ENCODE data around the gene DENND10.

Gene DENND10

DNA sequence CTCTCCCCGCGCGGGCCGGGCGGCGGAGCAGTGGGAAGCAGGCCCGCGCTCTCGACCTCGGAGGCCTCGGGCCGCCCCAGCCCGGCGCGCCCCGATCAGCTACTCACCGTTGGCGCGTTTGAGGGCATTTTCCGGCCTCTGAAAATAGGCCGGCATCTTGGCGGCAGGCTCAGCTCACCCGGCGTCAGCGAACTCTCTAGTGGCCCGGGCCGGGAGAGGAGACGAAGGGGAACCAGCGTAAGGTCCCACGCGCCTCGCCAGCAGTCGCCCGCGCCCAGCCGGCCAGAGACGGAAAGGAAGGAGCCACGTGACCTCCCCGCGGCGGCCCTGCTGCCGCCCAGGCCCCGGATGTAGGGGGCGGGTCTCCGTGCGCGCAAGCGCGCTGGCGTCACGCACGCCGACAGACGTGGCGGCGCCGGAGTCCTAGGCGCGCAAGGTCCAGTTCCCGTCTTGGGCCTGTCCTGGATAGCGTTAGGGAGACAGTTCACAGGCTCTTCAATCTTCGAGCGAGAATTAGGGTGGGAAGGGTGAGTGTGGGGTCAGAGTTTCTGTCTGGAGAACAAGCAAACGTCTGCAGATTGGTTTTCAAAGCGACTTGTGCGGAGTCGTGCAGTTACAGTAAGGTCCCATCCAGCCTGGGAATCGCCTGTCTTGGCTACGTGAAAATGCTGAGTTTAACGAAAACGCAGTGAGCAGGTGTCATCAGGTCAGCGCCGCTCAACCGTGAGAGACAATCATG is 23.2 kb upstream of the DENND10 start, which contains the start of gene EIF3A:
EIF3A (minus strand) TSS at position 297 of the 739 bp plus-strand sequence; CDS start at position 156, 141 bp downstream.
- H3K27me3 ChIP-seq = no peaks in the 10 kb centered on the region
- H3K4me3 ChIP-seq (ENCODE audit: low read depth, low read length) = peak within 1 kb of the TSS; percentile 96
- no peaks in the 10 kb centered on the region for H3K9me3 ChIP-seq
- peak; percentile 93 for DNase-seq
- H3K4me1 ChIP-seq = peaks cover 5% of the 10 kb centered on the region; the same call in 1 of the 2 replicates
- TF ChIP-seq, protein P1, sequence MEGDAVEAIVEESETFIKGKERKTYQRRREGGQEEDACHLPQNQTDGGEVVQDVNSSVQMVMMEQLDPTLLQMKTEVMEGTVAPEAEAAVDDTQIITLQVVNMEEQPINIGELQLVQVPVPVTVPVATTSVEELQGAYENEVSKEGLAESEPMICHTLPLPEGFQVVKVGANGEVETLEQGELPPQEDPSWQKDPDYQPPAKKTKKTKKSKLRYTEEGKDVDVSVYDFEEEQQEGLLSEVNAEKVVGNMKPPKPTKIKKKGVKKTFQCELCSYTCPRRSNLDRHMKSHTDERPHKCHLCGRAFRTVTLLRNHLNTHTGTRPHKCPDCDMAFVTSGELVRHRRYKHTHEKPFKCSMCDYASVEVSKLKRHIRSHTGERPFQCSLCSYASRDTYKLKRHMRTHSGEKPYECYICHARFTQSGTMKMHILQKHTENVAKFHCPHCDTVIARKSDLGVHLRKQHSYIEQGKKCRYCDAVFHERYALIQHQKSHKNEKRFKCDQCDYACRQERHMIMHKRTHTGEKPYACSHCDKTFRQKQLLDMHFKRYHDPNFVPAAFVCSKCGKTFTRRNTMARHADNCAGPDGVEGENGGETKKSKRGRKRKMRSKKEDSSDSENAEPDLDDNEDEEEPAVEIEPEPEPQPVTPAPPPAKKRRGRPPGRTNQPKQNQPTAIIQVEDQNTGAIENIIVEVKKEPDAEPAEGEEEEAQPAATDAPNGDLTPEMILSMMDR (IDR thresholded peaks at IDR 0.05; ENCODE audit: low read depth, low read length) = no peak
- H3K36me3 ChIP-seq = peaks cover 32% of the 10 kb centered on the region

DNA sequence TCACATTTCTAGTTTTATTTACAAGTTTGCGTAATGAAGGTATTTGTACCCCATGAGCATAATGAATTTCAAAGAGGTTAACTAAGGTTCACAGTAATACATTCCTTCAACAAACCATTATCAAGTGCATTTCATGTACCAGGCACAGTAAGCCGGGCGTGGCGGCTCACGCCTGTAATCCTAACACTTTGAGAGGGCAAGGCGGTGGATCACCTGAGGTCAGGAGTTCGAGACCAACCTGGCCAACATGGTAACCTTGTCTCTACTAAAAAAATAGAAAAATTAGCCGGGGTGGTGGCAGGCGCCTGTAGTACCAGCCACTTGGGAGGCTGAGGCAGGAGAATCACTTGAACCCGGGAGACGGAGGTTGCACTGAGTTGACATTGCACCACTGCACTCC is 19.0 kb upstream of the DENND10 start:
- no peaks in the 10 kb centered on the region for H3K27me3 ChIP-seq
- DNase-seq = no peak
- H3K4me3 ChIP-seq (ENCODE audit: low read depth, low read length) = no peak overlapping the region
- no peaks in the 10 kb centered on the region for H3K9me3 ChIP-seq
- H3K4me1 ChIP-seq = no peaks in the 10 kb centered on the region
- TF ChIP-seq, protein P1 (IDR thresholded peaks at IDR 0.05; ENCODE audit: low read depth, low read length) = no peak
- peaks cover 5% of the 10 kb centered on the region for H3K36me3 ChIP-seq

DNA sequence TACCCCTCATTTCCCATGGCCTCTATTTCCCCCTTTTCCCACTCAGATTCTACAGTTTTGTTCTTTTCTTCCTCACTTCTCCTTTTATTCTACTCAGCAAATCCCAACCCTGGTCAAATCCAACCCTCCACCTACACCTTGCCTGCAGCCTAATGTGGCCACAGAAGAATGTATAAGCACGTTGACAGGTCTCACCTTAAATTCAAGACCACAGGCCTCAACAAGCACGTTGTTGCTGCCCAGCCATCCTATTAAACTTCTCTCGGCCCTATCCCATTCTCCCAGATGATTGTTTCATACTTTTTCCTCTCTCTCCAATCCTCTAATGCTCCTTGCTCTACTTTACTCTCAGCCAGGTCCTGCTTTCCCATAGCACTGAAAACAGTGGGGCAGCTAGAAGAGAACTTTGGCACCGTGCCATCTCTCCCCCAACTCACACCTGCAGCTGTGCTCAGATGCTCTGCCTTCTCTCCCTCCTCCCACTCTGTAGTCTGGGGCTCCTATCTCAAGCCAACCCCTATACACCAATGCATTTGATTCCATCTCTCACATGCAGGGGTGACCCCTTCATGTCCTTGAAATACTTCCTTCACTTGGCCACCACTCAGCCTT is 16.5 kb upstream of the DENND10 start:
- Histone ChIP-seq H3K36me3 (no peaks in the 10 kb centered on the region), H3K9me3 (no peaks in the 10 kb centered on the region), H3K4me3 (ENCODE audit: low read depth, low read length) (no peak overlapping the region), H3K27me3 (no peaks in the 10 kb centered on the region), H3K4me1 (no peaks in the 10 kb centered on the region)
- TF ChIP-seq, protein P1 (IDR thresholded peaks at IDR 0.05; ENCODE audit: low read depth, low read length) = no peak
- peak; percentile 21 for DNase-seq

DNA sequence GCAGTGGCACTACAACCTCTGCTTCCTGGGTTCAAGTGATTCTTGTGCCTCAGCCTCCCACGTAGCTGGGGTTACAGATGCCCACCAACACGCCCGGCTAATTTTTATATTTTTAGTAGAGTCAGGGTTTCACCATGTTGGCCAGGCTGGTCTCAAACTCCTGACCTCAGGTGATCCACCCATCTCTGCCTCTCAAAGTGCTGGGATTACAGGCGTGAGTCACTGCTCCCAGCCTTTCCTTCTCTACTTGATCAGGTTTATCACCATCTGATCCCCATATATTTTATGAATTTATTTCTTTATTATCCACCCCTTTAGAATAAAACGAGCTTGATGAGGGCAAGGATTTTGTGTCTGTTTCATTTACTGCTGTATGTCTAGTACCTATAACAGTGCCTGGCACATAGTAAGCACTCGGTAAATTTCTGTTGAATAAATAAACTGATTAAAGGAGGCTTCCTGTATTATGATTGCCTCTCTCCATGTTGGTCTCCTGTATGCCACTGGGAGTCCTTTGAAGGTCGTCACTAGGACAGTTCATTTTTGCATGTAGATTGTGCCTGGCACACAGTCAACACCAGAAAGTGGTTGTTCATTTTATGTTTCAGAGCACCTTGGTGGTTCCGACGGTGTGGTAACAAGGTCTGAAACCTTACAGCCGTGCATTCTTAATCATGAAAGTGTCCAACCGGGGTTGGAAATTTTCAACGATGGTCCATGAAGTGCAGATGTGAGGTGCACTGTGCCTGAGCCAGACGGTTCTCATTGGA is 13.7 kb upstream of the DENND10 start:
- Histone ChIP-seq H3K4me3 (ENCODE audit: low read depth, low read length) (no peak overlapping the region), H3K36me3 (no peaks in the 10 kb centered on the region), H3K4me1 (no peaks in the 10 kb centered on the region), H3K27me3 (no peaks in the 10 kb centered on the region), H3K9me3 (no peaks in the 10 kb centered on the region)
- TF ChIP-seq, protein P1 (IDR thresholded peaks at IDR 0.05; ENCODE audit: low read depth, low read length) = no peak
- no peak for DNase-seq

DNA sequence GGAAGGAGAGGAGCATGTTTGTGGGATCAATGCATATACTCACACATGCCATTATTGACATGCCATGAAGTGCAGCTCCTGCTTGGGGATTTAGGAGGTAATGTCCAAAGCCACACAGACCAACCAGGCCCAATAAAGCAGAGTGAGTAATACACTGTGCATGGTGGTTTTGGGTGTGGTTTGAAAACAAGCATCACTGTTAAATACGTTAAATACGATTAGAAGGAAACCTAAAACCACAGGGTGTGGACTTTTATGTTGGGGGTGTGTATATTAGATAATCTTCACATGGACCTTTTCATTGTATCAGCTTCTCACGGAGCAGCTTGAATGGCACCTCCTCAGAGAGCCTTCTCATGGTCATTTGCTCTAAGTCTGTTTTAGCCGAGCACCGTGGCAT is 12.9 kb upstream of the DENND10 start:
- H3K4me3 ChIP-seq (ENCODE audit: low read depth, low read length) = no peak overlapping the region
- DNase-seq = no peak
- TF ChIP-seq, protein P1 (IDR thresholded peaks at IDR 0.05; ENCODE audit: low read depth, low read length) = no peak

More for the DNA sequence above, 12.9 kb upstream of the DENND10 start:
- Histone ChIP-seq H3K9me3 (no peaks in the 10 kb centered on the region), H3K36me3 (no peaks in the 10 kb centered on the region), H3K27me3 (no peaks in the 10 kb centered on the region), H3K4me1 (no peaks in the 10 kb centered on the region)
